GM12878 (cell line): Measurements from ENCODE around the gene SELENOP.

Experiments used
- CTCF ChIP-seq, 3 experiments: IDR thresholded peaks in 2 of 3; conservative IDR thresholded peaks in 1 of 3; 2 replicates each; pipeline ENCODE4 v1.5.1; 2011; ENCODE audit warnings: low read depth in 3 of 3, low read length in 3 of 3, mild to moderate bottlenecking in 3 of 3, control low read depth in 2 of 3, moderate library complexity in 2 of 3, inconsistent platforms in 1 of 3, mixed read lengths in 1 of 3; ENCODE audit not compliant: control insufficient read depth in 2 of 3, insufficient read depth in 1 of 3; ENCODE audit errors: extremely low read depth in 1 of 3
- ELK1 ChIP-seq: IDR thresholded peaks from 2 replicates; pipeline ENCODE4 v1.6.1; 2012; ENCODE audit warnings: low read depth, low read length, improper control_type of control experiment
- POLR2A ChIP-seq: IDR thresholded peaks from 2 replicates; pipeline ENCODE4 v1.6.1; 2011; ENCODE audit warnings: low read depth, mild to moderate bottlenecking, low read length
- ZNF217 ChIP-seq: fragments of 450-650 bp; IDR thresholded peaks from 2 replicates; pipeline ENCODE4 v1.6.1; 2017; ENCODE audit warnings: antibody characterized with exemption, mild to moderate bottlenecking

GRCh38 chr5:42772265-42772993, 39.3 kb downstream of the SELENOP start:
- no peak for TF ChIP-seq CTCF (IDR thresholded peaks at IDR 0.05 in 2 of 3, conservative IDR thresholded peaks at IDR 0.05 in 1 of 3; ENCODE audit: control insufficient read depth in 2 of 3, extremely low read depth in 1 of 3, insufficient read depth in 1 of 3, low read depth in 3 of 3, low read length in 3 of 3)
- no peak for TF ChIP-seq POLR2A
- no peak for TF ChIP-seq ZNF217
- TF ChIP-seq ELK1 = no peak
